ENCODE measurements around the gene ROR1.

ROR1 gene

GRCh38 chr1:64124704-64125440 lies 351.1 kb downstream of the ROR1 start:
- H3K4me2 ChIP-seq (ENCODE audit: low read length) = no peak overlapping the region
- no peaks in the 10 kb centered on the region for H3K4me1 ChIP-seq
- H3K79me2 ChIP-seq = no peaks in the 10 kb centered on the region
- H3K4me3 ChIP-seq (ENCODE audit: low read depth, low read length) = no peak overlapping the region
- H3K9me3 ChIP-seq (ENCODE audit: control insufficient read depth, low read length) = no peaks in the 10 kb centered on the region
- no peak overlapping the region for H3K27ac ChIP-seq
- no peaks in the 10 kb centered on the region for H3K27me3 ChIP-seq (ENCODE audit: control insufficient read depth, insufficient read depth, low read length)
- no peaks in the 10 kb centered on the region for H3K36me3 ChIP-seq (ENCODE audit: control insufficient read depth, insufficient read depth, low read length)
- H2AFZ ChIP-seq = no peak overlapping the region
- H3K9ac ChIP-seq = no peak overlapping the region
- no peak for TF ChIP-seq CTCF (IDR thresholded peaks at IDR 0.05)

- TF ChIP-seq CTCF (IDR thresholded peaks at IDR 0.05) = no peak
- Histone ChIP-seq H3K4me2 (ENCODE audit: low read length) (no peak overlapping the region), H3K9ac (no peak overlapping the region), H3K36me3 (ENCODE audit: control insufficient read depth, insufficient read depth, low read length) (no peaks in the 10 kb centered on the region), H3K27me3 (ENCODE audit: control insufficient read depth, insufficient read depth, low read length) (no peaks in the 10 kb centered on the region), H3K79me2 (no peaks in the 10 kb centered on the region), H3K27ac (no peak overlapping the region), H3K4me1 (no peaks in the 10 kb centered on the region), H2AFZ (no peak overlapping the region), H3K4me3 (ENCODE audit: low read depth, low read length) (no peak overlapping the region), H3K9me3 (ENCODE audit: control insufficient read depth, low read length) (no peaks in the 10 kb centered on the region)
These were observed 352.8 kb downstream of the ROR1 start for GRCh38 chr1:64126581-64126980.

GRCh38 chr1:64127297-64127696 lies 353.5 kb downstream of the ROR1 start:
- H3K4me1 ChIP-seq = no peaks in the 10 kb centered on the region
- no peak for TF ChIP-seq CTCF (IDR thresholded peaks at IDR 0.05)
- H3K9me3 ChIP-seq (ENCODE audit: control insufficient read depth, low read length) = no peaks in the 10 kb centered on the region
- no peaks in the 10 kb centered on the region for H3K79me2 ChIP-seq
- no peak overlapping the region for H2AFZ ChIP-seq
- no peaks in the 10 kb centered on the region for H3K36me3 ChIP-seq (ENCODE audit: control insufficient read depth, insufficient read depth, low read length)
- H3K27me3 ChIP-seq (ENCODE audit: control insufficient read depth, insufficient read depth, low read length) = no peaks in the 10 kb centered on the region
- H3K27ac ChIP-seq = no peak overlapping the region
- H3K4me2 ChIP-seq (ENCODE audit: low read length) = no peak overlapping the region
- H3K4me3 ChIP-seq (ENCODE audit: low read depth, low read length) = no peak overlapping the region
- no peak overlapping the region for H3K9ac ChIP-seq

- Histone ChIP-seq H3K27ac (no peak overlapping the region), H2AFZ (no peak overlapping the region), H3K9ac (no peak overlapping the region), H3K79me2 (no peaks in the 10 kb centered on the region), H3K27me3 (ENCODE audit: control insufficient read depth, insufficient read depth, low read length) (no peaks in the 10 kb centered on the region), H3K36me3 (ENCODE audit: control insufficient read depth, insufficient read depth, low read length) (no peaks in the 10 kb centered on the region), H3K9me3 (ENCODE audit: control insufficient read depth, low read length) (no peaks in the 10 kb centered on the region), H3K4me1 (no peaks in the 10 kb centered on the region), H3K4me2 (ENCODE audit: low read length) (no peak overlapping the region), H3K4me3 (ENCODE audit: low read depth, low read length) (no peak overlapping the region)
- no peak for TF ChIP-seq CTCF (IDR thresholded peaks at IDR 0.05)
These were observed 355.9 kb downstream of the ROR1 start for GRCh38 chr1:64129701-64130100.

- H3K9ac ChIP-seq = no peak overlapping the region
- H3K4me2 ChIP-seq (ENCODE audit: low read length) = no peak overlapping the region
- H3K4me3 ChIP-seq (ENCODE audit: low read depth, low read length) = no peak overlapping the region
- H3K27ac ChIP-seq = no peak overlapping the region
- no peaks in the 10 kb centered on the region for H3K36me3 ChIP-seq (ENCODE audit: control insufficient read depth, insufficient read depth, low read length)
- no peaks in the 10 kb centered on the region for H3K4me1 ChIP-seq
- H3K9me3 ChIP-seq (ENCODE audit: control insufficient read depth, low read length) = no peaks in the 10 kb centered on the region
- H3K79me2 ChIP-seq = no peaks in the 10 kb centered on the region
- TF ChIP-seq CTCF (IDR thresholded peaks at IDR 0.05) = no peak
- H2AFZ ChIP-seq = no peak overlapping the region
- H3K27me3 ChIP-seq (ENCODE audit: control insufficient read depth, insufficient read depth, low read length) = no peaks in the 10 kb centered on the region
These were observed 357.3 kb downstream of the ROR1 start for GRCh38 chr1:64131155-64131554.

Measured in parathyroid adenoma (tissue), 2 donors.